ENCODE measurements around the gene MAN1C1.

MAN1C1 gene

DNA sequence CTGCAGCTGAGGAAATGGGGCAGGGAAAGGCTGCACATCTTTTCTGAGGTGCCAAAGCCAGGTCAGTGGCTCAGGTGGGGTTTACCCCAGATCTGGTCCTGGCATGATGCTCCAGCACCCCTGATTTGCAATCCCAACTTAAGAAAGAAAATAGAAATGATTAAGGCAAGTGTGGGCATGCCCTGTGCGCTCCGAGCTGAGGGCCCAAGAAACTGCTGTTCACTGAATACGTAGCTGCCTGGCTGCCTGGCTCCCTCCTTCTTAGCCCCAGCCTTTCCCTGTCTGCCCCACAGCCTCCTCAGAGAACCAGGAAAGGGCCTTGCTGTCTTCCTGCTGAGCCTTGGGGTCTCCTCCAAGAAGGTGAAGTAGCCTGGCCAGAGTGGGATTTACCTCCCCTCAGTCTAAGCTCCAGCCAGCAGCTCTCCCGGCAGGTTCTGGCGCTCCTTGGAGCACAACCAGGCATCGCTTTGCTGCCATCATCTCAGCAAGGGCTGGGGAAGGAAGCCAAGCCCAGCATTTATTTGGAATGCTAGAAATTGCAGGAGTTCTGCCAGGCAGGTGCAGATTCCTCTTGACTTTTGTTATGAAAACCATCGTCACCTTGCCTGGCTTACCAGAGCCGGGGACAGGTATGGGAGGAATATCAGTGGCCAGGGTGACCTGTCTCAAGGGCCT, 132.1 kb downstream of the MAN1C1 start:
- in situ Hi-C loops (cut with HindIII; ENCODE audit: low sequenced_read_pairs), result no loop called here

DNA sequence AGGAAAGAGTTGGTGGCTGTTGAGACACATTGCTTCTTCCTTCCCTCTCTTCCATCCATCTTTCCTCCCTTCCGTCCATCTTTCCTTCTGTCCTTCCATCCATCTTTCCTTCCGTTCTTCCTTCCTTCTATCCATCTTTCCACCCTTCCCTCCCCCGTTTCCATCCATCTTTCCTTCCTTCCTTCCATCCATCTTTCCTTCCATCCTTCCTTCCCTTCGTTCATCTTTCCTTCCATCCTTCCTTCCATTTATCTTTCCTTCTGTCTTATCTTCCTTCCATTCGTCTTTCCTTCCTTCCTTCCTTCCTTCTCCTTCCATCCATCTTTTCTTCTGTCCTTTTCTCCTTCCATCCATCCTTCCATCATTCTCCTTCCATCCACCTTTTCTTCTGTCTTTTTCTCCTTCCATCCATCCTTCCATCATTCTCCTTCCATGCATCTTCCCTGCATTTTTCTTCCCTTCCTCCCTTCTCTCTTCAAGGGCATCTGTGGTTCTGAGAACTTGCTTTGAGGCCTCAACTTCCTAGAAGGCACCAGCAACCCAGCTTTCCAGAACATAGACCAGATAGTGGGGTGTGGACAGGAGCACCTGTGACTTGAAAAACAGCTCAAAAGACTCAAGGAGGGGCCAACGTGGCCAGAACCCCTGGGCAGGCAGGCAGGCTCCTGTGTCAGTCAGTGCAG, 134.5 kb downstream of the MAN1C1 start:
- in situ Hi-C loops (cut with HindIII; ENCODE audit: low sequenced_read_pairs), result loop anchor here (5.0 kb wide), 1 partner anchor 36 kb away; no protein-coding TSS in a partner anchor

DNA sequence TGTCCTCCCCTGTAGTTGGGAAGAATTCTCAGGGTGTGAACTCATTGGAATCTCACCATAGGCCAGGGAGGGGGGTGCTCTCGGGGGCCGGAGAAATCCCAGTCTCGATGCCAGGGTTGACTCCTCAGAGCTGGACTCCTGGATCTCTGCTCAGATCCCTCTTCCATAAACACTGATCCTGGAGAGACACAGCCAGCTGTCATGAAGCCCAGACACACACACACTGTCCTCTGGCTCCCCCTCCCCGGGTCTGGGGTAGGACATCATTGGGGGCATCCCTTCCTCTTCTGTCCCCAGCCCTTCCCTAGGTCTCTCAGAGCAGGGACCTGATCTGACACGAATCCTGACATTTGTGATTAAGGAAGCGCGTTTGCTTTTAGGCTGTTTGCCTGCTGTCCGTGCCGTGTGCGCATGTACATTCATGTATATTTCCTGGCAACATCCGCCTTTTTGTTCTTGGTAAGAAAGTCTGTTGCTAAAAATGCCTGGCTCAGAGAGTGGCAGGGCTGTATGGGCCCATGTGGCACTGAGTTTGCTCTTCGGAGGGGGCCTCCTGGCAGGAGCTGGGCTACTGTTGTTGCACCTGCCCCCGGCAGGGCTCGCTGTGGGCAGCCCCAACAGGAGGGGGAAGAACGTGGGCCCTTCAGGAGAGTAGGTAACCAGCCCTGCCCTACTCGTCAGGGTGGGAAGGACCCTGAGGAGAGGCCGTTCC, 138.0 kb downstream of the MAN1C1 start:
- in situ Hi-C loops (cut with HindIII; ENCODE audit: low sequenced_read_pairs), result loop anchor here (5.0 kb wide), 1 partner anchor 33 kb away; no protein-coding TSS in a partner anchor

DNA sequence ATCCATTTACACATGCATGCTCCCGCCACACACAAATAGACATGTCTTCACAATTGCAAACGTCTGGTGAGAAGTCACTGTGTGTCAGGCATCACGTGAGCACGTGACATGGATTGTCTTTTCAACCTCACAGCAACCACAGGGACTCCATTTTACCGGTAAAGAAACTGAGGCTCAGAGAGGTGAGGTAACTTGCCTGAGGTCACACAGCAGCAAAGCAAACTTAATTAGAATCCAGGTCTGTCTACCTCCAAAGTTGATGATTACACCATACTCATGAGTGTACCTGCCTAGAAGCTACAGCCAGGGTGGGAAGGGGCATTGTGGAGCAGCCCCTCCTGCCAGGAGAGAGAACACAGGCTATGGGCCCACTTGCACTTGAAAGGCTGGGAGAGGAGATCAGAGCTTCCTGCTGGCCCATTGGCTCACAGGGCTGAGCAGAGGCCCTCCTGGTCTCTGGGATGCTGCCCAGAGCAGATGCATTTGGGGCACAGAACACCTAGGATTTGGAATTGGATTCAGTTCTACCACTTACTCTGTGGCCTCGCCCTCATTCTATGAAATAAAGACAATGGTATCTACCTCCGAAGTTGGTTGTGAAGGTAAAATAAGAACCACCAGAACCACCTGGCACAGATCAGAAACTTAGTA, 139.0 kb downstream of the MAN1C1 start:
- in situ Hi-C loops (cut with HindIII; ENCODE audit: low sequenced_read_pairs), result no loop called here

DNA sequence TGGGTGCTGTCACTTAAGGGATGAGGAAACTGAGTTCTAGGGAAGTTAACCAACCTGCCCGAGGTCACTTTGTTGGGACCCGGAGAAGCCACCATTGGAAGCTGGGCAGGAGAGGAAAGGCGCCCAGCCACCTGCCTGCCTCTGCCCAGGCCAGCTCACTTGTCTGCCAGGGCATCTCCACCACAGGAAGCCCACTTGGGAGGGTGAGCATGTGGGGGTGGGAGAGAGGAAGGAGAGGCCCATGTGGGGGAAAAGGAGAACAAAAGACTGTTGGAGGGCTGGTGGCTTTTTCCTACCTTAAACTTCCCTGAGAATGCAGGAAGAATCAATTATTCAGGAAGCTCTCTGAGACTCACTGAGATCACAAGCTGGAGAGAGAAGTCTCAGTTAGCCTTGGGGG, 139.6 kb downstream of the MAN1C1 start:
- in situ Hi-C loops (cut with HindIII; ENCODE audit: low sequenced_read_pairs), result no loop called here

DNA sequence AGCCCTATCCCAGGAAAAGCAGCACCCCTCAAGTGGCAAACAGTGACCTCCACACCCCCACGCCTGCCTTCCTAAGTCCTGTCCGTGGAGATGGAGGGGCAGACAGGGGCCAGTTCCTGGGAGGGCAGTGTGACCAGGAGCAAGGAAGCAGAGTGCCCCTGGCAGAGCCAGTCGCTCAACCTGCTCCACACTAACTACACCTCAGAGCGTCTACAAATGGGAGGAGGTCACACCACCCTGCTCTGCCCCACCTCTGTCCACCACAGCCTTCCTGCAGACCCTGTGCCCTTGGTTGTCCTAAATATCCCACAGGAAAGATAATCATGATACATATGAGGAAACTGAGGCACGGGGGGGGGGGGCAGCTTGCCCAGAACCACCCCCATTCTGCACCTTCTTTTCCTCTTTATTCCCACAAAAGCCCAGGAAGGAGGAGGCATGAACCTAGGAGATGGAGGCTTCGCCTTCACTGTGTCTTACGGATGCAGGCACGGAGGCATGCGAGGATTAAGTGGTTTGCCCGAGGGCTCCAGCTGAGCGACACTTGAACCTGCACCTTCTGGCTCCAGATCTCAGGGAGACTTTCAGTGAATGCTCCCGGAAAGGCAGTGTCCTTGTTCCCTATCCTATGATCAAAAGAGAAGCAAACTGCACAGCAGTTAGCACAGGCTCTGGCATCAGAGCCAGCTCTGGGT, 140.7 kb downstream of the MAN1C1 start:
- in situ Hi-C loops (cut with HindIII; ENCODE audit: low sequenced_read_pairs), result no loop called here

DNA sequence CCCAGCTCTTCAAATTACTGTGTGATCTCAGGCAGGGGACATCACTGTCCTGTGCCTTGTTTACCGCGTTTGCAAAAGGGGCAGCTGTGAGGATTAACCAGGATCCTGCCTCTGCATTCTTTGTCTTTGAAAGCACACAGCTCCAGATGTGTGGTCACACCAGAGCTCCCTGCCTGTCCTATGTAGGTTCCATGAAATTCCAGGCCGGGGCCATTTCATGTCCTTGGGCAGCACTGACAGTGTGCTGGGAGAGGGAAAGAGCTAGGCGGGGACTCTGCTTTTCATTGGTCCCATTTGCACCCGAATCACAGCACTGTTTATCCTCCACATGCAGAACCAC, 141.2 kb downstream of the MAN1C1 start:
- in situ Hi-C loops (cut with HindIII; ENCODE audit: low sequenced_read_pairs), result no loop called here

DNA sequence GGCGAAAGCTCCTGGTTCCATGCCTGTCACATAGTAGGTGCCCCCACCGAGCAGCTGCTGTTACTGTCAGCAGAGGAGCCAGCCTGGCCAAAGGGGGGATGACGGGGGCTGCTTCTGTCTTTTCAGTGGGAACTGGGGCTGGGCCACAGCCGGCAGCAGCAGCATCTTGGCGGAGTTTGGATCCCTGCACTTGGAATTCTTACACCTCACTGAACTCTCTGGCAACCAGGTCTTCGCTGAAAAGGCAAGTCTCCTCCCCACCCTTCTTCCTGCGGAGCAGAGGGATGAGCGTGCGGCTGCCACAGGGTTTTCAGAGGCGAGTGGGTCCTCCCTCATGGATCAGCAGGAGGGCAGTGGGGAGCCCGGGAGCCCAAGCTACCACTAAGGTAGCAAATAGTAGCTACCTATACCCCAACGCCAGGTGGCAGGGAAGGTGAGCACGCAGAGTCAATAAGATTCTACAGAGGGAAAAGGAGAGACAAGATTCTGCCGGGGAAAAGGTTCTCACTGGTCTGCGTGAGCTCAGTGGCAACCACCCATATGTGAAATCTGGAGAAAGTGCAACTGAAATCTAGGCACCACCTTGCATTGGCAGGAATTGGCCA, 142.0 kb downstream of the MAN1C1 start:
- in situ Hi-C loops (cut with HindIII; ENCODE audit: low sequenced_read_pairs), result no loop called here

DNA sequence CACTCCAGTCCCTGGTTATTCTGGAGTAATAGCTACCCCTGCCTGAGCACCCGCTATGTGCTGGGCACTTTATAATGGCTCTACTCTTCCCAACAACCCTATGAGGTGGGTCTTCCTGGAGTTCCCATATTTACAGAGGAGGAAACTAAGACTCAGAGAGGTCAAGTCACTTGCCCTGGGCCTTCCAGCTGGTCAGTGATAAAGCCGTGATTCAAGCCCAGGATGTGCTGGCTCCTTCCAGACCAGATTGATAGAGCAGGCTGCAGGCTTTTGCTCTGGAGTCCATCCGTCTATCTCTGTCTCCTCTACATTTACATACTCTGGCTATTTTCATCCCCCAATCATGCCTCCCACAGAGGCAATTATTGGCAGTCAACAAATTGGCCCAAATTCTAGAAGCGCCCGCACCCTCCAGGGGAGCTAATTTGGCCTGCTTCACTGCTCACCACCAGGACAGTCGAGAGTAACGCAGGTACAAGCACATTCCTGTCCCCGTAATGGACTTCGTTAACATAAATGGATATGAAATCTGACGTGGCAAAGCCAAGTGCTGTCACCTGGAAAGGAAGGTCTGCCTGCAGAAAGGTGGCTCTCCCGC, 143.6 kb downstream of the MAN1C1 start:
- in situ Hi-C loops (cut with HindIII; ENCODE audit: low sequenced_read_pairs), result no loop called here

DNA sequence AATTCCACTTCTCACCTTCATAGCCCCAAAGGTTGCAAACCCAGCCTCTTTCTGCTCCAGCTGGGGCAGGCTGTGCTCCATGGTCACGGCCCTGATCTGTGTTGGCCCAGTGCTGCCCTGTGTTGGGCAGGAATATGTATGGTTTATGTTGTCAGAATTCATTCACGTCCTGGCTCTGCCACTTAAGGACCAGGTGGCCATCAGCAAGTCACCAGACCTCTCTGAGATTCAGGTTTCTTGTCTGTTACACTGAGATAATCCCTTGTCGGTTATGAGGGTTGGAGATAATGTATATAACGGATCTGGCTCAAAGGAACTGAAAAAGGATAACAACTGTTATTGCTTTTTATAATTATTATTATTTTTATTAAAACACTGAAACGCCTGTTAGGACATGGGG, 144.3 kb downstream of the MAN1C1 start:
- in situ Hi-C loops (cut with HindIII; ENCODE audit: low sequenced_read_pairs), result no loop called here

DNA sequence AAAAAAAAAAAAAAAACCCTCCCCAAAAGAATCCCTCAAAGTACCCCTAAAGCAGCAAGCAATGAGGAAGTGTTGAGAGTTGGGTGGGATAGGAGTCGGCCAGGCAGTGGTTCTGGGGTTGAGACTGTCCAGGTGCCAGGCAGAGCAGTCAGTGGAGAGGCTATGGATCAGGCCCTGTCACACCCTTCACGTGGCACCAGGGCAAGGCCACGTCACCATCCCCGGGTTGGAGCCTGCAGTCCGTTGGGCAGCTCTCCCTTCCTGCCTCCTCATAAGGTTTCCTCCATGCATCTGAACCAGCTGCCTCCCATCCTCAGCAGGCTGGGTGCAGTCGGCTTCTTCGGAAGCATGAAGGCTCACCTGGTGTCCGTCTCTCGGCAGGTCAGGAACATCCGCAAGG, 146.9 kb downstream of the MAN1C1 start:
- in situ Hi-C loops (cut with HindIII; ENCODE audit: low sequenced_read_pairs), result no loop called here

DNA sequence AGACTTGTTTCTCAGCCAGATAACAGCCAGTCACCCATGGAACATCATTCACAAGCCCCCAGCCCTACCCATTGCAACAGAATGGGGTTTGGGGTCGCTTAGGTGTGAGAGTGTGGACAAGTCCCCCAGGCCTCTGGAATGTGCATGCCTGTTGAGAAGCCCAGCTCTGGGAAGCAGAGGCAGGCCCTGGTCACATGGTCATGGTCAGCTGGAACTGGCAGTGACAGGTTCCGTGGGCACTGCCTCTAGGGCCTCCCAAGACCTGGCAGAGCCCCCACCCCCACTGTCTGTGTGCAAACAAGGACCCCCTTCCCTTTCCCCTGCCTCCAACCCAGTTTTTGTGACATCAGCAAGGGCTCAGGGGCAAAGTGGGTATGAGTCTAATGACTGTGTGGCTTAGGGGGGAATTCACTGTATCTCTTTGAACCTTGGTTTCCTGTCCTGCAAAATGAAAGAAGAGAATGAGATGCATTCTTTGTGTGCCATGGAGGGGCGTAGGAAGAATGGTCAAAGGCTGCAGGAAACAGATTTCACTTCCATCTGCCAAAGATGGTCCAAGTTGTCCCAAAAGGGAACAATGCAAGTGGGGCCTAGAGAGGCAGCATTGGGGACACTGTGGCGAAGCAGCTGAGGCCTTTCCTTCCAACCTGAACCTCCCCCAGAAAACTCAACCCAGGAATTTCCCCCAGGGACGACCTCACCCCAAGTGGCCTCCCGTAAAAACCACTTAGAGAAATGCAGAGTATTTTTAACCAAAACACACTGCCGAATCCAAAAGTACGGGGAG, 148.7 kb downstream of the MAN1C1 start:
- in situ Hi-C loops (cut with HindIII; ENCODE audit: low sequenced_read_pairs), result no loop called here

DNA sequence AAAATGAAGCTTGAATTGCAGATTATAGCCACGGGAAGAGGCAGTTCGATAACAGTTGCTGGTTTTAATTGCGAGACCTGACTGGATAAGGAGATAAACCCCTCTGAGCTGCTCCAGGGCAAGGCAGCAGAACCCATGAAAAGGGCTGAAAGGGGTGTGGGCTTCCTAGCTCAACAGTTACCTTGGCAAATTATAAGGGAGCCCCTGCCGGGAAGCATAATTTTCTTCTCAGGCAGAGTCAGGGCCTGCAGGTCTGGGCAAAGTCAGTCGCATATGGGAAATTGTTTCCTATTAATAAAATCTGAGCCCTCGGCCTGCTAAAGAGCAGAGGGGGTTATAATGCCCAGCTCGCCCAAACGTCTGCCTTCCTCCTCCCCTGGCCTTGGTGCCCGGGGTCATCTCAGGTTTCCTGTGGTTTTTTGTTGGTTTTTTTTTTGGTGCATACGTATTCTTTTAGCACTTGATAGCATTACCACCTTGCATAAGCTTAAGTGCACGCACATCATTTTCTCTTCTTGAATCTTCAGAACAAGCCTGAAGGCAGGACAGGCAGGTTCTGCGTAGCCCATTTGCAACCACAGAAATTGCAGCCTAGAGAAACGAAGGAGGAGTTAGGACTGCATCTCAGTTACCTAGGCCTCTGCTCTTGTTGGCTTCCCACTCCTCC, 149.5 kb downstream of the MAN1C1 start:
- in situ Hi-C loops (cut with HindIII; ENCODE audit: low sequenced_read_pairs), result no loop called here

DNA sequence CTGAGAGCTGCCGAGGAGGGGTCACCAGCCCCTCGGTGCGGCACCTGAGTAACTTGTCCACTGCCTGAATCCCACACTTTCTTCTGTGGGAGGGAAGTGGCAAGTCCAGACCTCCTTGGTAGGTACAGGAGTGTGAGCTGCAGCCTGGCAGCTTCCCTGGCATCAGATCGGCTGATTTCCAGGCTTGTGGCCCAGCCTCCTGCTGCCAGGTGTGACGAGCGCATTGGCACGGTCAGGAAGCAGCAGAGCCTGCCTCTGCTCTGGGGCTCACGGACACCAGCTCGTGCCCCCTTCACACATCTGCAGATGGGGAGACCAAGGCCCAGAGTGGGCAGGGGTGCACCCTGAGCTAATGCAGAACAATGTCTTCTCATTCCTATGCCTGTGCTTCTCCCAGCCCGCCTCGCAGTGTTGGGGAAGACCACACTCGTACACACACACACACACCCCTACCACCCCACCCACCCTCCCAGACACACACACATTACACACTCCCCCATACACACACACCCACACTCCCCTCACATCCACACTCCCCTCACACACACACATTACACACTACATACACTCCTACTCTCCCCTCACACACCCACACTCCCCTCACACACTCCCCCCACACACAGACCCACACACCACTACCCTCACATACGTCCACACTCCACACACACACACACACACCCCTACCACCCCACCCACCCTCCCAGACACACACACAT, 150.3 kb downstream of the MAN1C1 start:
- in situ Hi-C loops (cut with HindIII; ENCODE audit: low sequenced_read_pairs), result no loop called here

DNA sequence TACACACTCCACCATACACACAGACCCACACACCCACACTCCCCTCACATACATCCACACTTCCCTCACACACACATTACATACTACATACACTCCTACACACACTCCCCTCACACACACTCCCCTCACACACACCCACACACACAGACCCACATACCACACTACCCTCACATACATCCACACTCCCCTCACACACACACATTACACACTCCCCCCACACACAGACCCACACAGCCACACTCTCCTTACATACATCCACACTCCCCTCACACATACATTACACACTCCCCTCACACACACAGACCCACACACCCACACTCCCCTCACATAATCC, 150.8 kb downstream of the MAN1C1 start:
- in situ Hi-C loops (cut with HindIII; ENCODE audit: low sequenced_read_pairs), result no loop called here

DNA sequence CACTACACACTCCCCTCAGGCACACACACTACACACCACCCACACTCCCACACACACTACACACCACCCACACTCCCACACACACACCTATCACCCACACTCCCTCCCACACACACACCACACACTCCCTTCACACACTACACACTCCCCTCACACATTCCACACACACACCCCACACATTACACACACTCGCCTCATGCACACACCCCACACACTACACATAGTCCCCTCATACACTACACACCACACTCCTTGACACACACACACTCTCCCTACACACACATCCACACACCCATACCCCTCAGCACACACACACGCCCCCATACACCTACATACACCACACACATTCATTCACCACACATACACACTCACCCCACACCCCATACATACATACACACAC, 152.4 kb downstream of the MAN1C1 start:
- in situ Hi-C loops (cut with HindIII; ENCODE audit: low sequenced_read_pairs), result no loop called here

DNA sequence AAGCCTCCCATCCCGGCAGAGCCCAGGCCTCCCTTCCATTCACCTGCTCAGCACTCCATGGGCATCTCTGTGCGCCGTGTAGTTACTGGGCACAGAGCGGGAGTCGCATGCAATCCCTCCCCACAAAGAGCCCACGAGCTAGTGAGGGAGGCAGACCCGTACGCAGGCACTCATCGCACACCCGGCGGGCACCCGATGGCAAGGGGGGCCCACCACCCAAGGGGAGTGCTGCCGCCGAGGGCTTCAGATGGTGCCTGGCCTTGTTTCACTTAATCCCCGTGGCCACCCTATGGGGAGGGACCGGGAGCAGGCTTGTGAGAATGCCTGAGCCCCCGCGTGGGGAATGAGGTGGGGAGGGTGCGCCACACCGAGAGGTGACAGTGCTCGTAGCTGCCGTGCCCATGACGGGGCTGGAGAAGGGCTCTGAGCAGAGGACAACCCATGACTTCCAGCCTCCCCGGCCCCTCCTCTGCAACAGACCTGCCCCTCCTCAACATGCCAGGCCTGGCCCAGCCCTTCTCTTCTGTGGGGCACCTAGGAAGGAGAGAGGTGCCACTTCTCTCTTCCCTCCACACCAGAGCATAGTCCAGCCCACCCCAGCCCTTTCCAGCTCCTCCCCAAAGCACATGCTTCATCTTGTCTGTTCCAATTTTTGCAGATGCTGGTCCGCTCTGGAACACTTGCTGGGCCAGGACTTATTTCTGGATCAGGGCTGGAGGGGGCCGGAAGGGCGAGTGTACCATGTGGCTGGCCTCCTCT, 153.2 kb downstream of the MAN1C1 start:
- in situ Hi-C loops (cut with HindIII; ENCODE audit: low sequenced_read_pairs), result no loop called here

Measured in endothelial cell of hepatic sinusoid (primary cell).